Measurements from ENCODE around the gene LGALS14.

Gene LGALS14

GRCh38 chr19:39698535-39698934 lies 5.7 kb upstream of the LGALS14 start:
- Histone ChIP-seq H3K4me1 (ENCODE audit: control insufficient read depth in 1 of 2, insufficient read depth in 1 of 2, low read depth in 1 of 2, low read length in 1 of 2) (no peaks in the 10 kb centered on the region), H3K27ac (no peak overlapping the region), H3K27me3 (peaks cover 27% of the 10 kb centered on the region), H3K4me3 (ENCODE audit: low read depth in 1 of 2, low read length in 1 of 2) (no peak overlapping the region), H3K9me3 (no peaks in the 10 kb centered on the region), H3K36me3 (no peaks in the 10 kb centered on the region)
- TF ChIP-seq, protein P1, sequence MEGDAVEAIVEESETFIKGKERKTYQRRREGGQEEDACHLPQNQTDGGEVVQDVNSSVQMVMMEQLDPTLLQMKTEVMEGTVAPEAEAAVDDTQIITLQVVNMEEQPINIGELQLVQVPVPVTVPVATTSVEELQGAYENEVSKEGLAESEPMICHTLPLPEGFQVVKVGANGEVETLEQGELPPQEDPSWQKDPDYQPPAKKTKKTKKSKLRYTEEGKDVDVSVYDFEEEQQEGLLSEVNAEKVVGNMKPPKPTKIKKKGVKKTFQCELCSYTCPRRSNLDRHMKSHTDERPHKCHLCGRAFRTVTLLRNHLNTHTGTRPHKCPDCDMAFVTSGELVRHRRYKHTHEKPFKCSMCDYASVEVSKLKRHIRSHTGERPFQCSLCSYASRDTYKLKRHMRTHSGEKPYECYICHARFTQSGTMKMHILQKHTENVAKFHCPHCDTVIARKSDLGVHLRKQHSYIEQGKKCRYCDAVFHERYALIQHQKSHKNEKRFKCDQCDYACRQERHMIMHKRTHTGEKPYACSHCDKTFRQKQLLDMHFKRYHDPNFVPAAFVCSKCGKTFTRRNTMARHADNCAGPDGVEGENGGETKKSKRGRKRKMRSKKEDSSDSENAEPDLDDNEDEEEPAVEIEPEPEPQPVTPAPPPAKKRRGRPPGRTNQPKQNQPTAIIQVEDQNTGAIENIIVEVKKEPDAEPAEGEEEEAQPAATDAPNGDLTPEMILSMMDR (IDR thresholded peaks at IDR 0.05): no peak

DNA sequence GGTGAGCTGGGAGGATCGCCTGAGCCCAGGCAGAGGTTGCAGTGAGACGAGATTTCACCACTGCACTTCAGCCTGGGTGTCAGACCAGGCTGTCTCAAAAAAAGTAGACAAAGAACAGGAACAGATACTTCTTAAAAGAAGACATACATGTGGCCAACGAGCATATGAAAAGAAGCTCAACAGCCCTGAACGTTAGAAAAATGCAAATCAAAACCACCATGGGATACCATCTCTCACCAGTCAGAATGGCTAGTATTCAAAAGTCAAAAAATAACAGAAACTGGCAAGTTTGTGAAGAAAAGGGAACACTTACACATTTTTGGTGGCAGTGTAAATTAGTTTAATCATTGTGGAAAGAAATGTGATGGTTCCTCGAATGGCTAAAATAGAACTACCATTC lies 3.0 kb upstream of the LGALS14 start:
- TF ChIP-seq, protein P1 (IDR thresholded peaks at IDR 0.05): no peak
- H3K36me3 ChIP-seq: no peaks in the 10 kb centered on the region
- no peak overlapping the region for H3K27ac ChIP-seq
- H3K9me3 ChIP-seq: no peaks in the 10 kb centered on the region
- H3K4me1 ChIP-seq (ENCODE audit: control insufficient read depth in 1 of 2, insufficient read depth in 1 of 2, low read depth in 1 of 2, low read length in 1 of 2): no peaks in the 10 kb centered on the region
- H3K4me3 ChIP-seq (ENCODE audit: low read depth in 1 of 2, low read length in 1 of 2): no peak overlapping the region
- H3K27me3 ChIP-seq: peaks cover 14% of the 10 kb centered on the region

- Histone ChIP-seq H3K9me3 (no peaks in the 10 kb centered on the region), H3K27me3 (peaks cover 9% of the 10 kb centered on the region), H3K27ac (no peak overlapping the region), H3K36me3 (no peaks in the 10 kb centered on the region), H3K4me1 (ENCODE audit: control insufficient read depth in 1 of 2, insufficient read depth in 1 of 2, low read depth in 1 of 2, low read length in 1 of 2) (no peaks in the 10 kb centered on the region), H3K4me3 (ENCODE audit: low read depth in 1 of 2, low read length in 1 of 2) (no peak overlapping the region)
- TF ChIP-seq, protein P1 (IDR thresholded peaks at IDR 0.05): no peak
Observed at GRCh38 chr19:39705578-39706188, 1.4 kb downstream of the LGALS14 start.

GRCh38 chr19:39708594-39708993 lies 4.3 kb downstream of the LGALS14 start:
- H3K27ac ChIP-seq: no peak overlapping the region
- H3K27me3 ChIP-seq: peaks cover 21% of the 10 kb centered on the region
- H3K4me3 ChIP-seq (ENCODE audit: low read depth in 1 of 2, low read length in 1 of 2): no peak overlapping the region
- TF ChIP-seq, protein P1 (IDR thresholded peaks at IDR 0.05): no peak
- no peaks in the 10 kb centered on the region for H3K36me3 ChIP-seq
- H3K9me3 ChIP-seq: no peaks in the 10 kb centered on the region
- H3K4me1 ChIP-seq (ENCODE audit: control insufficient read depth in 1 of 2, insufficient read depth in 1 of 2, low read depth in 1 of 2, low read length in 1 of 2): no peaks in the 10 kb centered on the region

- H3K9me3 ChIP-seq: no peaks in the 10 kb centered on the region
- H3K4me3 ChIP-seq (ENCODE audit: low read depth in 1 of 2, low read length in 1 of 2): no peak overlapping the region
- no peaks in the 10 kb centered on the region for H3K4me1 ChIP-seq (ENCODE audit: control insufficient read depth in 1 of 2, insufficient read depth in 1 of 2, low read depth in 1 of 2, low read length in 1 of 2)
- H3K27ac ChIP-seq: no peak overlapping the region
- H3K36me3 ChIP-seq: no peaks in the 10 kb centered on the region
- peaks cover 21% of the 10 kb centered on the region for H3K27me3 ChIP-seq
- TF ChIP-seq, protein P1 (IDR thresholded peaks at IDR 0.05): no peak
Observed at GRCh38 chr19:39709026-39709872, 5.0 kb downstream of the LGALS14 start.

Measured in neutrophil (primary cell).